Measurements from ENCODE around the gene NR3C1.

Gene NR3C1

GRCh38 chr5:143427122-143427735 lies 23.7 kb upstream of the NR3C1 start:
- H3K4me3 ChIP-seq (ENCODE audit: low read depth, low read length), result no peak overlapping the region
- no peak for TF ChIP-seq CTCF (IDR thresholded peaks at IDR 0.05; ENCODE audit: insufficient read depth, low read depth, low read length, missing control alignments)
- DNase-seq (ENCODE audit: low read depth), result peak; percentile 32

GRCh38 chr5:143426437-143426991 lies 23.0 kb upstream of the NR3C1 start:
- peak; percentile 71 for DNase-seq (ENCODE audit: low read depth)
- TF ChIP-seq CTCF (IDR thresholded peaks at IDR 0.05; ENCODE audit: insufficient read depth, low read depth, low read length, missing control alignments), result no peak
- no peak overlapping the region for H3K4me3 ChIP-seq (ENCODE audit: low read depth, low read length)

GRCh38 chr5:143425835-143426234 lies 22.3 kb upstream of the NR3C1 start:
- no peak overlapping the region for H3K4me3 ChIP-seq (ENCODE audit: low read depth, low read length)
- TF ChIP-seq CTCF (IDR thresholded peaks at IDR 0.05; ENCODE audit: insufficient read depth, low read depth, low read length, missing control alignments), result no peak
- no peak for DNase-seq (ENCODE audit: low read depth)

GRCh38 chr5:143418140-143418866 lies 14.8 kb upstream of the NR3C1 start:
- no peak for TF ChIP-seq CTCF (IDR thresholded peaks at IDR 0.05; ENCODE audit: insufficient read depth, low read depth, low read length, missing control alignments)
- H3K4me3 ChIP-seq (ENCODE audit: low read depth, low read length), result peak overlapping the region; percentile 16
- DNase-seq (ENCODE audit: low read depth), result peak; percentile 55

- TF ChIP-seq CTCF (IDR thresholded peaks at IDR 0.05; ENCODE audit: insufficient read depth, low read depth, low read length, missing control alignments), result no peak
- no peak for DNase-seq (ENCODE audit: low read depth)
- H3K4me3 ChIP-seq (ENCODE audit: low read depth, low read length), result peak overlapping the region; percentile 16
Measured at GRCh38 chr5:143417503-143418139, 14.1 kb upstream of the NR3C1 start.

- no peak for TF ChIP-seq CTCF (IDR thresholded peaks at IDR 0.05; ENCODE audit: insufficient read depth, low read depth, low read length, missing control alignments)
- H3K4me3 ChIP-seq (ENCODE audit: low read depth, low read length), result no peak overlapping the region
- no peak for DNase-seq (ENCODE audit: low read depth)
Measured at GRCh38 chr5:143416411-143416810, 12.9 kb upstream of the NR3C1 start.
